ENCODE data around the gene TMEM128.
"Not testable (repeated sequence)": the region's sequence is repeated elsewhere in the genome, so short reads cannot be mapped to it uniquely, and the experiment has no call there.

TMEM128 gene

GRCh38 chr4:4195354-4195753 is 52.7 kb downstream of the TMEM128 start:
- no peak overlapping the region for H3K4me2 ChIP-seq (ENCODE audit: insufficient read depth, low read length, poor library complexity, severe bottlenecking)
- H3K4me1 ChIP-seq (ENCODE audit: control insufficient read depth in 2 of 2, insufficient read depth in 1 of 2, low read depth in 1 of 2, low read length in 2 of 2): no peaks in the 10 kb centered on the region
- no peak overlapping the region for H4K91ac ChIP-seq (ENCODE audit: low read depth, low read length, poor library complexity)
- no peak overlapping the region for H3K23ac ChIP-seq (ENCODE audit: low read depth, low read length, poor library complexity)
- H3K36me3 ChIP-seq (replicated peaks in 1 of 2; ENCODE audit: control insufficient read depth in 2 of 2, insufficient read depth in 2 of 2, low read length in 2 of 2): no peaks in the 10 kb centered on the region
- no peaks in the 10 kb centered on the region for H3K79me1 ChIP-seq (ENCODE audit: low read depth, low read length)
- DNase-seq (ENCODE audit: low spot score): no peak
- H2BK12ac ChIP-seq (ENCODE audit: low read length): no peak overlapping the region
- H3K27ac ChIP-seq (replicated peaks; ENCODE audit: low read length): no peak overlapping the region
- no peak overlapping the region for H3K4ac ChIP-seq (ENCODE audit: low read length)
- H2BK15ac ChIP-seq (ENCODE audit: low read length): no peak overlapping the region
- H2AK5ac ChIP-seq (ENCODE audit: low read depth, low read length): no peak overlapping the region
- no peak overlapping the region for H3K14ac ChIP-seq (ENCODE audit: low read length)
- H2BK5ac ChIP-seq (ENCODE audit: low read length): no peak overlapping the region
- H3K27me3 ChIP-seq (ENCODE audit: control insufficient read depth in 3 of 3, insufficient read depth in 3 of 3, low read depth in 1 of 3, low read length in 3 of 3): peaks cover 0 to 6% (median 0%) of the 10 kb centered on the region in 3 experiments
- peak overlapping the region in 1 of 2 donors; percentile 43 for H3K4me3 ChIP-seq (ENCODE audit: low read length in 2 of 2)
- H3K9ac ChIP-seq (ENCODE audit: low read depth, low read length, poor library complexity): no peak overlapping the region
- H3K18ac ChIP-seq (ENCODE audit: low read length): no peak overlapping the region
- no CpG with 5 or more reads among the region's 3 CpGs for WGBS, 2 donors (ENCODE audit: extremely low coverage in 2 of 2, insufficient read length in 2 of 2, insufficient replicate concordance in 1 of 2)
- no peaks in the 10 kb centered on the region for H3K9me3 ChIP-seq (replicated peaks in 1 of 2; ENCODE audit: control insufficient read depth in 2 of 2, insufficient read depth in 1 of 2, low read depth in 1 of 2, low read length in 2 of 2)
- no peak overlapping the region for H2BK120ac ChIP-seq (ENCODE audit: low read depth, low read length)
- no peak overlapping the region for H2AFZ ChIP-seq (ENCODE audit: low read length)
- H4K8ac ChIP-seq (ENCODE audit: low read depth, low read length): no peak overlapping the region

DNA sequence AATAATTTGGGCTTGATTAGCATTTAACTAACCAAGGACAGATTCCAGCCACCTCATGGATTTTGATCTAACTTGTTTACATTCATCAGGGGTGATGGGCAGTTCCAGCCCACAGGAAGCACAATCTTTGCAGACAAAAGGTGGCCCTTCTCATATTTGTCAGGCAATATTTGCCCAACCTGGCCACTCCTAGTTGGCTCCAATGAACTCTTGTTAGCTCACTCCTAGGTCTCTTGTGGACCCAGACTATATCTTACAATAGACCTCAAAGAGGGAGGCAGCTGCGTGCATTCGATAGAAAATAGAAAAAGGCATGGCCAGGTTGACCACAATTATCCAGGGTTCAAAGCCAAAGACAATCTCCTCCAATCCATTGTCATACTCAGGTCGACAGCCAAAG is 59.5 kb downstream of the TMEM128 start:
- H2BK5ac ChIP-seq (ENCODE audit: low read length); H3K36me3 ChIP-seq (replicated peaks in 1 of 2; ENCODE audit: control insufficient read depth in 2 of 2, insufficient read depth in 2 of 2, low read length in 2 of 2); H2BK12ac ChIP-seq (ENCODE audit: low read length); H3K4me3 ChIP-seq (ENCODE audit: low read length in 2 of 2); H3K9ac ChIP-seq (ENCODE audit: low read depth, low read length, poor library complexity); H4K91ac ChIP-seq (ENCODE audit: low read depth, low read length, poor library complexity); H3K79me1 ChIP-seq (ENCODE audit: low read depth, low read length); H3K4me2 ChIP-seq (ENCODE audit: insufficient read depth, low read length, poor library complexity, severe bottlenecking); H2AFZ ChIP-seq (ENCODE audit: low read length); H3K18ac ChIP-seq (ENCODE audit: low read length); H2BK120ac ChIP-seq (ENCODE audit: low read depth, low read length); H3K4me1 ChIP-seq (ENCODE audit: control insufficient read depth in 2 of 2, insufficient read depth in 1 of 2, low read depth in 1 of 2, low read length in 2 of 2); DNase-seq (ENCODE audit: low spot score); H3K9me3 ChIP-seq (replicated peaks in 1 of 2; ENCODE audit: control insufficient read depth in 2 of 2, insufficient read depth in 1 of 2, low read depth in 1 of 2, low read length in 2 of 2); H2AK5ac ChIP-seq (ENCODE audit: low read depth, low read length); H3K14ac ChIP-seq (ENCODE audit: low read length); H3K23ac ChIP-seq (ENCODE audit: low read depth, low read length, poor library complexity); H4K8ac ChIP-seq (ENCODE audit: low read depth, low read length); H2BK15ac ChIP-seq (ENCODE audit: low read length); H3K27ac ChIP-seq (replicated peaks; ENCODE audit: low read length); H3K4ac ChIP-seq (ENCODE audit: low read length): not testable (repeated sequence)
- WGBS, 2 donors (ENCODE audit: extremely low coverage in 2 of 2, insufficient read length in 2 of 2, insufficient replicate concordance in 1 of 2): no CpG with 5 or more reads among the region's 3 CpGs
- H3K27me3 ChIP-seq (ENCODE audit: control insufficient read depth in 3 of 3, insufficient read depth in 3 of 3, low read depth in 1 of 3, low read length in 3 of 3): peaks cover 0 to 12% (median 0%) of the 10 kb centered on the region in 3 experiments

All from neuronal stem cell (in vitro differentiated cells).